ENCODE measurements around the gene ROCK1. TPM values are rescaled to one million over a fixed set of nuclear protein-coding genes. Genes with fewer than 3 reads are reported as not detected.

The ROCK1 gene
- total RNA-seq, 1 donor from 2014 or later = 18.6 TPM

DNA sequence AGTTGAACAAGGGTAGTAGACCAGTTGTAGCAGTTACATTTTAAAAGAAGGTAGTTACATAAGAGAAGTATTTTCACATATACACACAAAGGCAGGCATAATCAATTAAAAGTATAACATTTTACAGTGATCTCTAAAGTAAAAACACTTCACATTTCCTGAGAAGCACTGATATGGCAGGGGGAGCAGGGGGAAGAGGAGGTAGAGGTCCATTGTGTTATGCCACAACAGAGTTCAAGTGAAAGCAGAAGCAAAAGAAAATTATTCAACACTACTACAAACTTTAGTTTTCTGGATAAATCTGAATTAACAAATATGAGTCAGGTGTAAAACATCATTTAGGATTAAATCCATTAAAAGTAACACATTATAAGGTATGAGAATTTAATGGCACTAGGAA lies 38.4 kb downstream of the ROCK1 start:
- DNase-seq (ENCODE audit: low read depth) = no peak
- H3K4me3 ChIP-seq (ENCODE audit: low read depth, low read length) = no peak overlapping the region
- TF ChIP-seq, protein P1, sequence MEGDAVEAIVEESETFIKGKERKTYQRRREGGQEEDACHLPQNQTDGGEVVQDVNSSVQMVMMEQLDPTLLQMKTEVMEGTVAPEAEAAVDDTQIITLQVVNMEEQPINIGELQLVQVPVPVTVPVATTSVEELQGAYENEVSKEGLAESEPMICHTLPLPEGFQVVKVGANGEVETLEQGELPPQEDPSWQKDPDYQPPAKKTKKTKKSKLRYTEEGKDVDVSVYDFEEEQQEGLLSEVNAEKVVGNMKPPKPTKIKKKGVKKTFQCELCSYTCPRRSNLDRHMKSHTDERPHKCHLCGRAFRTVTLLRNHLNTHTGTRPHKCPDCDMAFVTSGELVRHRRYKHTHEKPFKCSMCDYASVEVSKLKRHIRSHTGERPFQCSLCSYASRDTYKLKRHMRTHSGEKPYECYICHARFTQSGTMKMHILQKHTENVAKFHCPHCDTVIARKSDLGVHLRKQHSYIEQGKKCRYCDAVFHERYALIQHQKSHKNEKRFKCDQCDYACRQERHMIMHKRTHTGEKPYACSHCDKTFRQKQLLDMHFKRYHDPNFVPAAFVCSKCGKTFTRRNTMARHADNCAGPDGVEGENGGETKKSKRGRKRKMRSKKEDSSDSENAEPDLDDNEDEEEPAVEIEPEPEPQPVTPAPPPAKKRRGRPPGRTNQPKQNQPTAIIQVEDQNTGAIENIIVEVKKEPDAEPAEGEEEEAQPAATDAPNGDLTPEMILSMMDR (conservative IDR thresholded peaks at IDR 0.05; ENCODE audit: low read depth, low read length) = no peak

DNA sequence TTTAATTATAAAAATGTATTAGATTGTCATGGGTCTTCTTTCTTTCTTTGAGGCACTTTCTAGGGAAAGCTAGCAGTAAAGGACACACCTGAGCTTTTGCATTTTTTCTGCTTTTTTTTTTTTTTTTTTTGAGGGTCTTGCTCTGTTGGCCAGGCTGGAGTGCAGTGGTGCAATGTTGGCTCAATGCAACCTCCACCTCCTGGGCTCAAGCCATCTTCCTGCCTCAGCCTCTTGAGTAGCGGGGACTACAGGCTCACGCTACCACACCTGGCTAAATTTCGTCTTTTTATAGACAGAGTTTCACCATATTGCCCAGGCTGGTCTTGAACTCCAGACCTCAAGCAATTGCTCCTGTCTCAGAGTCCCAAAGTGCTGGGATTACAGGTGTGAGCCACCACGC lies 40.5 kb downstream of the ROCK1 start:
- TF ChIP-seq, protein P1 (conservative IDR thresholded peaks at IDR 0.05; ENCODE audit: low read depth, low read length) = no peak
- H3K4me3 ChIP-seq (ENCODE audit: low read depth, low read length) = no peak overlapping the region
- no peak for DNase-seq (ENCODE audit: low read depth)

DNA sequence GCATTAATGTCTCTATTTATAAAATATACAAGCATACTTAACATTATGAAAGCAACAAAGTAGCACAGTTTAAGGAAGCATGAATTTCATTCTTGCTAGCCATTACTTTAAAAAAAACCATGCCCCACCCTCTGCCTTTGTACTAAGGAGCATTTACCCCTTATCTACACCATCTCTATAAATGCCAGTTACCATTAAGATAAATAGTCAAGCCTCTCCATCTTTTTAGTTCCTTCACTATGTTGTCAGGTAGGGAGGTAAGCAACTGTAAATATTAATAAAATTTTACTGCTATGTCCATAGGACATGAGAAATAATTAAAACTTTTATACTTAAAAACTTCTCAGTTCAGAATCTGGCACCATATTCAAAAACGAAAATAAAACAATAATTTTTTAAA lies 42.1 kb downstream of the ROCK1 start:
- no peak for DNase-seq (ENCODE audit: low read depth)
- TF ChIP-seq, protein P1 (conservative IDR thresholded peaks at IDR 0.05; ENCODE audit: low read depth, low read length) = no peak
- H3K4me3 ChIP-seq (ENCODE audit: low read depth, low read length) = no peak overlapping the region

DNA sequence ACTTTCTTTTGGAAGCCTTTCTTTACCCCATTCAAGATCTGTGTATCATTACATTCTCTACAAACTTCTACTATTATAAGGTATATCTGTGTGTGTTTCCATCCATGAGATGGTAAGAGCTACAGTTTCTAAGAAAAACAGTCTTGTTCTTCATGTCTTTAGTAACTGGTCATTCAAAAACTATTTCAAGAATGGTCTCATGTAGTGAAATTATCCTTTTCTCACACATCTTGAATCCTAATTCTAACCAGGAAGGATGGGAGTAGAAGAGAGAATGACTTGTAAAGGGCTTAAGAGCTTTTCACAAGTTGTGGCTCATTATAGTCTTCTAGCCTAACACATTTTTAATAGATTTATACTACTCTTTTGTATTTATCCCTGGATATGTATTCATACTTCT lies 47.3 kb downstream of the ROCK1 start:
- DNase-seq (ENCODE audit: low read depth) = no peak
- TF ChIP-seq, protein P1 (conservative IDR thresholded peaks at IDR 0.05; ENCODE audit: low read depth, low read length) = no peak
- H3K4me3 ChIP-seq (ENCODE audit: low read depth, low read length) = no peak overlapping the region

DNA sequence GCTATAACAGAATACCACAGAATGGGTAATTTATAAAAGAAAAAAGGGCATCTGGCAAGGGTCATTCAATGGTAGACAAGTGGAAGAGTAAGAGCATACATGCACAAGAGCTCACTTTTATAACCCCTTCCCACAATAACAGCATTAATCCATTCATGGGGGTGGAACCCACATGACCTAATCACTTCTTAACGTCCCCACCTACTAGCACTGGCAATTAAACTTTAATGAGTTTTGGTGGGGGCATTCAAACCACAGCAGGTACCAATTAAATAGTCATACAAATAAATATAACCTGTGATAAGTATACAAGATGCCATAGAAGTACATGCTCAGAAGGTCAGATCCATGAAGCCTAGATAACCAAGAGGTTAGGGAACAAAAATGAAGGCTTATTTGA lies 48.6 kb downstream of the ROCK1 start:
- DNase-seq (ENCODE audit: low read depth) = no peak
- TF ChIP-seq, protein P1 (conservative IDR thresholded peaks at IDR 0.05; ENCODE audit: low read depth, low read length) = no peak

DNA sequence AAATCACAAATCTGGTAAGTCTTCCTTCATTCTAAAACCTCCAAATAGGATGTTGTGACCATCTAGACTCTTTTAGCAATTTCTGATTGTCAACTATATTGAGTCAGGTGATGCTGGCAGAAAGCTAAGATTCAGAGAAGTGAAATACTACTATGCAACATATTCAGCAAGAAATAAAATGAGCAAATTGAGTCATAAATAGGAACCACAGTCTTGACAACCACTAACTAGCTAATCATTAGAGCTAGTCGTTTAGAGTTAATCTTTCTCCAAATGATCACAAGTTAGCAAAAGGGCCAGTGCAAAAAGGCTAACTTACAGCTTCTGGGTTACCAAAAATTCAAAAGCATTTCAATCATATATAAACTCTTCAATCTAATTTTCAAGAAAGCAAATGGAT lies 54.5 kb downstream of the ROCK1 start:
- DNase-seq (ENCODE audit: low read depth) = no peak
- TF ChIP-seq, protein P1 (conservative IDR thresholded peaks at IDR 0.05; ENCODE audit: low read depth, low read length) = no peak
- H3K4me3 ChIP-seq (ENCODE audit: low read depth, low read length) = no peak overlapping the region

More for the DNA sequence above, 48.6 kb downstream of the ROCK1 start:
- no peak overlapping the region for H3K4me3 ChIP-seq (ENCODE audit: low read depth, low read length)

DNA sequence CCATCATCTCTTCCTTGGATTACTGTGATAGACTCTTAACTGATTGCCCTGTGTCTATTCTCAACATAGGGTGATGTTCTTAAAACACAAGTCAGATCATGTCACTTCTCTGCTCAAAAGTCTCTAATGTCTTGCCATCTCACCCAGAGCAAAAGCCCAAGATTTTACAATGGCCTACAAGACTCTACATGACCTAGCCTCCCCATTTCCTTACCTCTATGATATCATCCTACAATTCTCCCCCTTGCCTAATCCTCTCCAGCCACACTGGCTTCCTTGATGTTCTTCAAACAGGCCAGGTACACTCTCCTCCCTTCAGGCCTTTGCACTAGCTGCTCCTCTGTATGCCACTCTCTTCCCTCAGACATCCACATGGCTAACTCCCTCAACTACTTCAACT lies 55.1 kb downstream of the ROCK1 start:
- TF ChIP-seq, protein P1 (conservative IDR thresholded peaks at IDR 0.05; ENCODE audit: low read depth, low read length) = no peak
- no peak overlapping the region for H3K4me3 ChIP-seq (ENCODE audit: low read depth, low read length)
- no peak for DNase-seq (ENCODE audit: low read depth)
